Loucy (cell line): ENCODE measurements around the gene NAV2.

Experiments
- H2AFZ ChIP-seq: fragments of 200-600 bp; sonication (generic); 2 replicates; pipeline ENCODE4 v1.6.0; 2016; ENCODE audit warnings: antibody characterized with exemption, mild to moderate bottlenecking, low read length, moderate library complexity
- H3F3A ChIP-seq: fragments of 200-600 bp; 2 replicates; pipeline ENCODE4 v1.6.0; 2016; ENCODE audit warnings: antibody characterized with exemption, low read depth, mild to moderate bottlenecking
- H3K27me3 ChIP-seq: fragments of 200-600 bp; sonication (generic); 2 replicates; pipeline ENCODE4 v1.6.1; 2014; ENCODE audit warnings: low read length, mild to moderate bottlenecking; ENCODE audit not compliant: insufficient read depth, poor library complexity, severe bottlenecking
- H3K36me3 ChIP-seq: fragments of 200-600 bp; sonication (generic); 2 replicates; pipeline ENCODE4 v1.6.1; 2016; ENCODE audit warnings: low read length; ENCODE audit not compliant: insufficient read depth
- H3K4me1 ChIP-seq: fragments of 200-600 bp; sonication (generic); 2 replicates; pipeline ENCODE4 v1.5.1; 2014; ENCODE audit warnings: low read length, mild to moderate bottlenecking; ENCODE audit not compliant: insufficient read depth, poor library complexity, severe bottlenecking
- H3K4me2 ChIP-seq: fragments of 200-600 bp; sonication (generic); 2 replicates; pipeline ENCODE4 v1.6.0; 2014; ENCODE audit warnings: antibody characterized with exemption, low read length, low read depth, mild to moderate bottlenecking; ENCODE audit not compliant: poor library complexity, severe bottlenecking
- H3K4me3 ChIP-seq: fragments of 200-600 bp; sonication (generic); 2 replicates; pipeline ENCODE4 v1.5.1; 2014; ENCODE audit warnings: low read length, mild to moderate bottlenecking, mixed read lengths; ENCODE audit not compliant: poor library complexity, severe bottlenecking
- H3K79me2 ChIP-seq: fragments of 200-600 bp; sonication (generic); 2 replicates; pipeline ENCODE4 v1.6.1; 2014; ENCODE audit warnings: low read length; ENCODE audit not compliant: insufficient read depth
- H3K9ac ChIP-seq: fragments of 200-600 bp; sonication (generic); 2 replicates; pipeline ENCODE4 v1.6.0; 2014; ENCODE audit warnings: mild to moderate bottlenecking, low read depth, low read length, moderate library complexity; ENCODE audit not compliant: poor library complexity, severe bottlenecking
- H3K9me2 ChIP-seq: fragments of 200-600 bp; sonication (generic); replicated peaks from 2 replicates; pipeline ENCODE4 v1.6.1; 2016; ENCODE audit warnings: low read depth, low read length, mixed read lengths
- H3K9me3 ChIP-seq: fragments of 200-600 bp; sonication (generic); 2 replicates; pipeline ENCODE4 v1.6.1; 2014; ENCODE audit warnings: mild to moderate bottlenecking, antibody characterized with exemption, low read length, low read depth; ENCODE audit not compliant: insufficient read depth
- H4K20me1 ChIP-seq: fragments of 200-600 bp; sonication (generic); 2 replicates; pipeline ENCODE4 v1.6.0; 2014; ENCODE audit warnings: antibody characterized with exemption, low read length, mild to moderate bottlenecking; ENCODE audit not compliant: insufficient read depth, poor library complexity, severe bottlenecking
- EZH2phosphoT487 ChIP-seq: fragments of 200-600 bp; IDR thresholded peaks from 2 replicates; pipeline ENCODE4 v1.6.1; 2018; ENCODE audit warnings: antibody characterized with exemption, mild to moderate bottlenecking, moderate library complexity, borderline replicate concordance
- TF ChIP-seq, protein P1 (sequence below): fragments of 200-600 bp; sonication (generic); conservative IDR thresholded peaks from 2 replicates; pipeline ENCODE4 v1.5.1; 2014; ENCODE audit warnings: mild to moderate bottlenecking, antibody characterized with exemption, low read length

Gene NAV2

DNA sequence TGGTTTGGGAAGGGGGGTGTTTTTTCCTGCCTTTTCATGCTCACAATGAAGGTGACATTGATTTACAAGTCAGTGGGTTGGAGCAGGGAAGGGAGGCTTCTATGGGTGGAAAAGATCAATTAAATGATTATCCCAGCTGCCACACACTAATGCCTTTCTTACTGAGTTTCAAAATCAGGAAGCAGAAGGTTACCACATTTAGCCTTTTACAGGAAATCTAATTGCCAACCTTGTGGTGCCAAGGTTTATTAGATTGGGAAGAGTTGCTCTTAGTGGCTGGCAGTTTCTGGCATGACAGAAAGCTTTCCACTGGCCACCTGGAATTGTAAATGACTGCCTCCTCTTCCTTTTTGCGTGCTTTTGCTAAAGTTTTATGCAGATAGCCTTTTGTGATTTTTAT lies 98.7 kb downstream of the NAV2 start:
- no peak overlapping the region for H3K9ac ChIP-seq
- no peaks in the 10 kb centered on the region for H3K27me3 ChIP-seq
- peaks cover 5% of the 10 kb centered on the region for H3K4me1 ChIP-seq
- no peaks in the 10 kb centered on the region for H3K79me2 ChIP-seq
- no peaks in the 10 kb centered on the region for H3K9me3 ChIP-seq
- TF ChIP-seq EZH2phosphoT487: no peak
- TF ChIP-seq, protein P1, sequence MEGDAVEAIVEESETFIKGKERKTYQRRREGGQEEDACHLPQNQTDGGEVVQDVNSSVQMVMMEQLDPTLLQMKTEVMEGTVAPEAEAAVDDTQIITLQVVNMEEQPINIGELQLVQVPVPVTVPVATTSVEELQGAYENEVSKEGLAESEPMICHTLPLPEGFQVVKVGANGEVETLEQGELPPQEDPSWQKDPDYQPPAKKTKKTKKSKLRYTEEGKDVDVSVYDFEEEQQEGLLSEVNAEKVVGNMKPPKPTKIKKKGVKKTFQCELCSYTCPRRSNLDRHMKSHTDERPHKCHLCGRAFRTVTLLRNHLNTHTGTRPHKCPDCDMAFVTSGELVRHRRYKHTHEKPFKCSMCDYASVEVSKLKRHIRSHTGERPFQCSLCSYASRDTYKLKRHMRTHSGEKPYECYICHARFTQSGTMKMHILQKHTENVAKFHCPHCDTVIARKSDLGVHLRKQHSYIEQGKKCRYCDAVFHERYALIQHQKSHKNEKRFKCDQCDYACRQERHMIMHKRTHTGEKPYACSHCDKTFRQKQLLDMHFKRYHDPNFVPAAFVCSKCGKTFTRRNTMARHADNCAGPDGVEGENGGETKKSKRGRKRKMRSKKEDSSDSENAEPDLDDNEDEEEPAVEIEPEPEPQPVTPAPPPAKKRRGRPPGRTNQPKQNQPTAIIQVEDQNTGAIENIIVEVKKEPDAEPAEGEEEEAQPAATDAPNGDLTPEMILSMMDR: no peak
- no peaks in the 10 kb centered on the region for H4K20me1 ChIP-seq
- no peaks in the 10 kb centered on the region for H3K9me2 ChIP-seq
- H2AFZ ChIP-seq: no peak overlapping the region
- H3F3A ChIP-seq: no peaks in the 10 kb centered on the region
- no peak overlapping the region for H3K4me2 ChIP-seq
- no peak overlapping the region for H3K4me3 ChIP-seq
- no peaks in the 10 kb centered on the region for H3K36me3 ChIP-seq

DNA sequence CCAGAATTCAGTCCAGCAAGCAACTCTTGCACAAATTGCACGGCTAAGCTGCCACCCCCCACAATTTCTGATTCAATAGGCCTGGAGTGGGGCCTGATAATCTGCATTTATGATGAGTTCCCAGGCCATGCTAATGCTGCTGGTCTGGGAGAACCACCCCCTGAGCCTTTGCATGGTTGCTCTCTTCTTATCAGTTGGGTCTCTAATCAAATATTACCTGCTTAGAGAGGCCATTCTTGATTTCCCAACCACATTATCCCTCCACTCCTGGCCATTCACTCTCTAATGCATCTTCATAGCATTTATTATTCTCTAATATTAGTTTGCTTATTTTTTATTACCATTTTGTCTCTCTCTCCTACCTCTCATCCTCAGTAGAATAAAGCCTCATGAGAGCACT lies 99.5 kb downstream of the NAV2 start:
- no peaks in the 10 kb centered on the region for H3K9me2 ChIP-seq
- no peaks in the 10 kb centered on the region for H3K79me2 ChIP-seq
- no peaks in the 10 kb centered on the region for H3F3A ChIP-seq
- TF ChIP-seq, protein P1: no peak
- no peak for TF ChIP-seq EZH2phosphoT487
- H3K36me3 ChIP-seq: no peaks in the 10 kb centered on the region
- no peaks in the 10 kb centered on the region for H4K20me1 ChIP-seq
- H3K4me1 ChIP-seq: peaks cover 5% of the 10 kb centered on the region
- H3K27me3 ChIP-seq: no peaks in the 10 kb centered on the region
- H3K9me3 ChIP-seq: no peaks in the 10 kb centered on the region
- no peak overlapping the region for H3K4me2 ChIP-seq
- no peak overlapping the region for H3K9ac ChIP-seq
- no peak overlapping the region for H3K4me3 ChIP-seq
- H2AFZ ChIP-seq: no peak overlapping the region

DNA sequence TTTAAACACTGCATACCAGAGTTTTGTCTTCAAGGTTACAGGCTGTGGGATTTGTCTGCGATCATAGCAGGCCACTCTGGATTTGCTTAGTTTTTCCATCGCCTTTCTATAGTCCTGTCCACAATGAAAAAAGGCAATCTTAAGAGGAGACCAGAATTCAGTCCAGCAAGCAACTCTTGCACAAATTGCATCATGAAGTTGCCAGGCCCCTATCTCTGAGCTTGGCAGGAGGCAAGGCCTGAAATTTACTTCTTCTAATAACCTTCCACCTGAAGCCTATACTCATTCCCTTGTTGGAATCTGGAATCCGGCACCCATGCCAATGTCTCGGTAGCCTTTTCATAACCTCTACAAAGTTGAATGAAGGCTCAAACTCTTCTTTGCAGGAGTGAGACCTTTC lies 100.1 kb downstream of the NAV2 start:
- H3K9me3 ChIP-seq: no peaks in the 10 kb centered on the region
- H3F3A ChIP-seq: no peaks in the 10 kb centered on the region
- no peak overlapping the region for H3K4me3 ChIP-seq
- TF ChIP-seq, protein P1: no peak
- no peak for TF ChIP-seq EZH2phosphoT487
- no peaks in the 10 kb centered on the region for H3K36me3 ChIP-seq
- no peaks in the 10 kb centered on the region for H3K9me2 ChIP-seq
- no peaks in the 10 kb centered on the region for H4K20me1 ChIP-seq
- no peak overlapping the region for H3K4me2 ChIP-seq
- no peak overlapping the region for H3K9ac ChIP-seq
- no peaks in the 10 kb centered on the region for H3K27me3 ChIP-seq
- H2AFZ ChIP-seq: no peak overlapping the region
- H3K4me1 ChIP-seq: peaks cover 5% of the 10 kb centered on the region
- no peaks in the 10 kb centered on the region for H3K79me2 ChIP-seq
